K562 treated with DMSO at 1 percent for 4 hours (cell line): ENCODE results near the gene SEC22C. TPM values are rescaled to one million over a fixed set of nuclear protein-coding genes. Genes with fewer than 3 reads are reported as not detected.

Experiments used
- total RNA-seq: library from RNA; unstranded; fragments of 300-600 nt; gene quantifications from 2 replicates; pipeline ENCODE4 v1.2.3, GENCODE V29; 2022; ENCODE audit not compliant: insufficient read depth

Gene SEC22C, protein sequence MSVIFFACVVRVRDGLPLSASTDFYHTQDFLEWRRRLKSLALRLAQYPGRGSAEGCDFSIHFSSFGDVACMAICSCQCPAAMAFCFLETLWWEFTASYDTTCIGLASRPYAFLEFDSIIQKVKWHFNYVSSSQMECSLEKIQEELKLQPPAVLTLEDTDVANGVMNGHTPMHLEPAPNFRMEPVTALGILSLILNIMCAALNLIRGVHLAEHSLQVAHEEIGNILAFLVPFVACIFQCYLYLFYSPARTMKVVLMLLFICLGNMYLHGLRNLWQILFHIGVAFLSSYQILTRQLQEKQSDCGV
- total RNA-seq = 43.6 and 52.1 TPM in 2 replicates

DNA sequence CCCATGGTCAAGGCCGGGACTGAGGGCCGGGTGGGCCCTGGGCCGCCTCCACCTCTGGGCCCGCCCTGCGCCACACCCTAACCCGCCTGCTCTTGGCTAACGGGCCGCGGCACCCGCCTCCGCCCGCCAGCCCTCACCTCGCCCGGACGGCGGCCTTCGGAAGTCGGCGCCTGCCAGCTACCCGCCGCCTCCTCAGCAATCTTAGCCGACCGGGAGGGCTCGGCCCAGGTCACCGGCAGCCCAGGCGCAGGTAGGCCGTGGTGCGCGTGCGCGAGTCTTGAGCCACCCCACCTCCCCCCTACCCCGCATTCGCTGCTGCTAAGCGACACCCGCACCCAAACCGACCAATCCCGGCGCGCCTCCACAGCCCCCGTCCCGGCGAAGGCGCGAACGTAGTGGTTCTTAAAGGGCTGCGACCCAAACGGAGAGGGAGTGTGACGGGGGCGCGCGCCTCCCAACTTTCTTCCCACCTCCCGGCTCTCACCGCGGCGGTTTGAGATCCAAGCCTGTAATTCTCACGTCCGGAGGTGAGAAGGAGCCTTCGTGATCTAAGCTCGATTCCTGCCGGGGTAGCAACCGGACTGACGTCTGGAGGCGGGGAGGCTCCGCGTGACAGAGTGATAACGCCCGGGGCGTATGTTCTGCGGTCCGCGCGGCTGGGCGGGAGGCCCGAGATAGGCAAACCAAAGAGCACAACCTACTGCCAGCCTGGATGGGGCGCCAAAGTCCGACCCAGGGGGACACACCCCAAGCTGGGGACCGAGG, at the start of gene SEC22C:
SEC22C (minus strand) TSS at position 259 of the 765 bp plus-strand sequence. CDS start 12,921 bp downstream, outside the sequence.

DNA sequence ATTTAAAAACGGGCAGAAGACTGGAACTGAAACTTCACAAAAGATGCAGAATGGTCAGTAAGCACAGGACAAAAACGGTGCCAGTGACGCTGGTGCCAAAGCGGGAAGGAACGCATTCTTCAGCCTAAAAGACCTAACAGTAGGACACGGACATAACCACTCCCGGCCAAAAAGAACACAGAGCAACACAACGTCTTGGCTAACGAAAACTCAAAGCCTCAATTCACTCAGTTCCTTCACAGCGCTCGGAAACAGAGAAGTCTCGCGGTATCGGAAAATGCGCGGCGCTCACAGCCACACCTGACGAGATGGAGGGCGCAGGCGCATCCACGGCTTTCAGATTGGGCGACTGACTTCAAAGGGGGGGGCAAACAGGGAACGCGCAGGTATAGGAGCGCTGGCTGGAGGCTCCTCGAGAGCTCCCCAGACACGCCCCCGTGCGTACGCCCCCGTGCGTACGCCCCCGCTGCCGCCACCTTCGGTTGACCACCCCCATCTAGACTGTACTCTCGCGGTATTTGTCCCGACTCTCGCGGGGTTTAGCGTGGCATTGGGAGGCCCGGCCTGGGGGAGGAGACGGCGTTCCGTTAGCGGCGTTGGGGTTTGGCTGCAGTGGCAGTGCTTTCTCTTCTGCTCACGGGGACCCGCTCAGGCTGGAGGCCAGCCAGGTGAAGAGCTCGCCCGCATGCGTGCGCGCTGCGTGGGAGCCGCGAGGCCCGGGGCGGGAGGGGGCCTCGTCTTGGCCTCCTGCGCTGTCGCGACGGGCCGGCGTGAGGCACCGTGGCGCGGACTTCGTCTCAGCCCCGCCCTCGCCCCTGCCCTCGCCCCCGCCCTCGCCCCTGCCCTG, 18.6 kb upstream of the SEC22C start, which contains the start of gene NKTR:
NKTR (plus strand) TSS at position 576 of the 847 bp plus-strand sequence. CDS start 321 bp downstream, outside the sequence.

DNA sequence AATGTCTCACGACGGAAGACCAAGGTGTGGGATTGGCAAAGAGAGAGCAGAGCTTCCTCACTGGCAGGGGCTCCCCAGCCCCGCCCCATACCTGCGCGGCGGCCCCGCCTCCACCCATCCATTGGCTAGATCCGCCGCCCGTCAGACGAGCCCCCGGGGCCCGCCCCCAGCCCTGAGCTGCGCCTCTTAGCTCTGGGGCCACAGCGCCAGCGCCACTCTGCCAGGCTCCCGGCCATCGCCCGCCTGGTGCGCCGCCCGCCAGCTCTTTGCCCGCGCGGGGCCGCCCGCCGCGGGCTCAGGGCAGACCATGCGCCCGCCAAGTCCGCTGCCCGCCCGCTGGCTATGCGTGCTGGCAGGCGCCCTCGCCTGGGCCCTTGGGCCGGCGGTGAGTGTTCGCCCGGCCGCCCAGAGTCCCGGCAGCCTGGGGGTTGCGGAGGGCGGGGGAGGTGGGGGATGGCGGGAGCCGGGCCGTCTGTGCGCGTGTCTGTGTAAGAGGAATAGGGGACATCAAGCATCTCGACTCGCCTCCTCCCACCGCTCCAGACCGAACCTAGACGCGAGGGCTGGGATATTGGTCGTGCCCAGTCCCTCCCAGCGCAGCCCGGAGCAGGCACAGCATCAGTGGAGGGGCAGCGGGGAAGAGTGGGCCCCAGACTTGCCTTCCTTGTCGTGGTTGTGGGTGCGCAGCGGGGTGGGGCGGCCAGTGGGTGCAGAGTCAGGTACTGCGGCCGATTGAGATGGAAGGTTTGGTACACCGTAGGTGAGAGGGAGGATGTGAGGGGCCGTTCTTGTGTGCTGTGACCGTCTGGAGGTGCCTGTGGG, 79.1 kb downstream of the SEC22C start, which contains the start of gene VIPR1:
VIPR1 (plus strand) TSS at position 215 of the 822 bp plus-strand sequence; CDS start at position 308, 93 bp downstream.

Other genes with a start within 250 kb of the SEC22C start
- gene LYZL4, start 171.4 kb downstream of the SEC22C start, total RNA-seq = not detected in 2 replicates
- not detected in 2 replicates for gene VIPR1, start 79.3 kb downstream of the SEC22C start, total RNA-seq
- 66.5 and 70.0 TPM in 2 replicates for gene SS18L2, start 8.9 kb upstream of the SEC22C start, total RNA-seq
- 12.3 and 23.8 TPM in 2 replicates for gene NKTR, start 18.7 kb upstream of the SEC22C start, total RNA-seq
- gene ZBTB47, start 71.7 kb upstream of the SEC22C start, total RNA-seq = 0.71 and 0.89 TPM in 2 replicates
- not detected in 2 replicates for gene KLHL40, start 103.6 kb upstream of the SEC22C start, total RNA-seq
- not detected in 2 replicates for gene HHATL, start 120.8 kb upstream of the SEC22C start, total RNA-seq
- gene CCDC13, start 191.3 kb upstream of the SEC22C start, total RNA-seq = 1.1 and 1.2 TPM in 2 replicates
- gene HIGD1A, start 222.5 kb upstream of the SEC22C start, total RNA-seq = 123 and 145 TPM in 2 replicates
- not detected in 2 replicates for gene ACKR2, start 227.5 kb upstream of the SEC22C start, total RNA-seq